Lower leg skin (tissue), 3 donors: ENCODE results near the gene PUS1.

Experiments
- CTCF ChIP-seq, 3 donors: fragments of 450-650 bp; IDR thresholded peaks; one replicate each; pipeline ENCODE4 v1.5.1; 2016; ENCODE audit warnings: antibody characterized with exemption in 3 of 3, mild to moderate bottlenecking in 3 of 3, moderate library complexity in 2 of 3
- POLR2A ChIP-seq, 2 donors: fragments of 450-650 bp; IDR thresholded peaks; one replicate each; pipeline ENCODE4 v1.6.1; 2016 to 2017; ENCODE audit warnings: antibody characterized with exemption in 2 of 2, mild to moderate bottlenecking in 1 of 2, moderate library complexity in 1 of 2

DNA sequence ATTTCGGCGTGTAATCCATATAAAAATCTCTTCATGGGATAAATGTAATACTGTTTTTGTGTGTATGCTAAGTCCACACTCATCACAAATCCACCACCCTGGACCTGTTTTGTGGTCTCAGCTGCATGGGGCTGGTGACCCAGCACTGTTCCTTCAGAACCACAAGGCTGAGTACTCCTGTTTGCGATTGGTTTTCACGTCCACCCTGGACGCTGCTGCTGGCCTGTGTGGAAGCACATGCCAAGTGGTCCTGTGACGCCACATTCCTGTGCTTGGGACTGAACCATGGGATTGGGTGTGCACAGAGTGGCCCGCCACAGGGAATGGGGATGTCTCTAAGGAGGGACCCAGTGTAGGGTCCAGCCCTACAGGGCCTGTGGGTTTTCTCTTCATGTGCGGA is 4.3 kb downstream of the PUS1 start:
- TF ChIP-seq CTCF (IDR thresholded peaks at IDR 0.05) (no peak), POLR2A (IDR thresholded peaks at IDR 0.05) (no peak)
